ENCODE results near the gene GART.
"Not testable (repeated sequence)": the region's sequence is repeated elsewhere in the genome, so short reads cannot be mapped to it uniquely, and the experiment has no call there.

Gene GART

GRCh38 chr21:33541756-33542639 is at the start of gene GART:
Gene GART (minus strand): TSS chr21:33542117. CDS start chr21:33539315, 2,802 bp downstream.
- peak; percentile 75 for DNase-seq

DNA sequence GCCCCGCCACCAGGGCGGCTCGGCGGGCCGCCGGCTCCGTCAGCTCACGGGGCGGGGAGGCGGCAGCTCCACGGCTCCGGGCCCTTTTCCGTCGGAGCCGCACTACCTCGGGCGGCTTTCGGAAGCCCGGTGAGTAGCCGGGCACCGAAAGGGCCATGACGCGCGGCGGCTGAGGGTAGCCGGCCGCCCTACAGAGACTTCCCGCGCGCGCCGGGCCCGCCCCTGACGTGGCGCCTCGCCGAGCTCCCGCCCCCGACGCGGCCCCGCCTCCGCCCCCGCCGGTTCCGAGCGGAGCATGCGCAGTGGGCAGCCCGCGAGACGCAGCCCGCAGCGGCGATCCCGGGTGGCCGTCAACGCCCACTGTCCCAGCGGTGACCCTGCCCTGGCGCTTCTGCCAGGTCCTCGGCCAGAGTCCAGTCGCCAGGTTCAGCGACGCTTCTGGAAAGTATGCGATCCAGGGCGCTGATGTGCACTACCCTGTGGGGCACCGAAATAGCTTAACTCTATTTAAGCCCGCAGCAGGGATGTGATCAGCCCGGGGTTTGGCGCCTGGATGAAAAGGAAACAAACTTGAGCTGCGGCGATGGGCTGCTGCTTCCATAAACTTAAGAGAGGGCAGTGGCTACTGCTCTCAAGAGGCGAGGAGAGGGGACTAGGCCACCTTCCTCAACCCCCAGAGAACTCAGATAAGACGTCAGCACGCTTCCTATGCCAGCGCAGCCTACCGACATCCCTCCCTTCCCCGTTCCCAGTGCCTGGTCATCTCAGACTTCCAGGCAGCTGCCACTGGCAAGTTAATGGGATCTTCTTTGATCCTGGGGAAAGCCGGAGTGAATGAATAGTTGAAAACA is 46.8 kb upstream of the GART start, which contains the start of gene DONSON:
DONSON (minus strand) TSS at position 200 of the 851 bp plus-strand sequence; CDS start at position 157, 43 bp downstream.
- DNase-seq, result peak; percentile 81

- DNase-seq, result peak; percentile 35
These were observed 46.0 kb upstream of the GART start for GRCh38 chr21:33587792-33588484.

DNA sequence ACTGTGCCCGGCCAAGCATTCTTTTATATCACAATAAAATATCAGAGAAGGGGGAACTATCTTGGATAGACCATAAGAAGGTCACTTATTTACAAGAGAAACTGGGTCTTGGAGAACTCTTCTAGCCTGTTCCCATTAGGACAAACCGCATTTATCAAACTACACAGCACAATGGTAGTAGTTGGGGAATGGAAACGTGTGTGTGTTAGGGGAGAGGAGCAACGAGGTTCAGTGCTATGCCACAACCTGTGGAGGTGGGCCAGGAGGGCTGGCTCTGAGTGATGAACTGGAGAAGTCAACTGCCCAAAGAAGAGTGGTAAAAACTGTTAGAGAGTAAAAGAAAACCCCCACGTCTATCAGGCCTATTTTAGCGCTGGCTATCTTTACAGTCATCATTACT is 45.0 kb upstream of the GART start:
- DNase-seq, result no peak

DNA sequence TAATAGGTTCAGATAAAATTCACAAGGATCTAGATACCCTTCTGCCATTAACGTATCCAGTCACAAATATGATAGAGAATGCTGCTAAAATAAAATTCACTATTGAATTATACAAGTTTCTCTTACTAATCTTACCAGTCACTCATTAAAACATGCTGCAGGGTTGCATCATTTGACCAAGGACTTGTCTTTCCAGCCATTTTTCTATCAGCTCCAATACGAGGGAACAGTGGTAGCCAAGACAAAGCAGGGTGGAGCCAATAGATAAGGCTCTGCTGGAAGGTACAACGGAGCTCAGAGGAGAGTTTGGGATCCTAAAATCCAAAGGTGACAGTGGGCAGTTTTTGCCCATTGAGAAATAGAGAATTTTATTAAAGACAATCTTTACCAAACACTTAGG is 42.5 kb upstream of the GART start:
- no peak for DNase-seq

- peak; percentile 46 for DNase-seq
These were observed 37.1 kb upstream of the GART start for GRCh38 chr21:33578959-33579542.

- peak; percentile 67 for DNase-seq
These were observed 36.3 kb upstream of the GART start for GRCh38 chr21:33578214-33578613.

DNA sequence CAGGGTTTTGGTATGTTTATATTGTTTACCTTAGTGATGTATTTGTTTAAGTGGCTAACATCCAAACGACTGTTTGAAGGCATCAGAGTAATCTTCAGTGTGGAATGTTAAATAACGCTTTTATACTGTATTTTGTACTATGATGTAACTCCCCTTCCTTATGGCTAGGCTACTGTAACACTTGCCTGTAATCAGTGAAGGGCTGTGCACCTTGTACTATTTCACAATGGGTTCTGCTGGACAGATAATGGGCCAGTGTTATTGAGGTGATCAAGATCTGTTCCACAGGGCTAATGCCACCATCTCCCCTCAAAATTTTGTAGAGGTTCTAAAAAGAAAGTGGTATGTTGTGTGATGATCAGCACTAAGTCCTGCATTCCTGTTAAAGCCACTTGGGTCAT is 34.8 kb upstream of the GART start:
- not testable (repeated sequence) for DNase-seq

DNA sequence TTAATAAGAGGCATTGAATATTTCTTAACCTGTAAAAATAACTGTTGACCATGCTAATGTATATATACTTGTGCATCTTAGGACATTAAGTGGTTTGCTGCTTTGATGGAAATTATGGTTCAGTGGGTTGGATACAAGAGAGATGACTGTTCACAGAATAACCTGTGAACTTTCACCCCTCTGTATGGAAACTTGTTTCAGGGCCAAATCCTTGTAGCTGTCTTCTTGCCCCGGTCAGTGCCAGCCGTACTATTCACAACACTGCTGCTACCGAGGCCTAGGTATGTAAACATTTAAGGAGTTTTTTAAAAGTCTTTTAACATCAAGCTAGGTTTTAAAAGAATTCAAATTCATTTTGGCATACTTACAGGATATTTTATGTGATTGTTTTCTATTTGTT is 30.4 kb upstream of the GART start:
- no peak for DNase-seq

DNA sequence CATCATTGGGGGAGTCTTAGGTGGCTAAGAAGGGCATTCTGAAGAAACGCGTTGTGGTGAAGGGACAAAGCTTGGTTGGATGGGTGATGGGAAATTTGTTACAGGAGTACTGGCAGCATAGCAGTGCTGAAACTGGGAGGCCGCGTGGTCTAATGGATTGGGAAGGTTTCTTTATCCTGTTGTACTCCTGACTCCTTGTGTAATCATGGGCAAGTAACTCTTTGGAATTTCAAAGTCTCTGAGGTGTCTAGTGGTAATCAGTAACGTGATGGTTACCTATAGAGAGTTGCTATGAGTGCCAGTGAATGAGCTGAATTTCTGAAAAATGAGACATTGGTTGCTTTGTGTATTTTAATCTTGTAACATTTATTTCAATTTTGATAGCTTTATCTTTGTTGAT is 28.1 kb upstream of the GART start:
- no peak for DNase-seq

GRCh38 chr21:33568448-33568847 is 26.5 kb upstream of the GART start:
- DNase-seq, result no peak

DNA sequence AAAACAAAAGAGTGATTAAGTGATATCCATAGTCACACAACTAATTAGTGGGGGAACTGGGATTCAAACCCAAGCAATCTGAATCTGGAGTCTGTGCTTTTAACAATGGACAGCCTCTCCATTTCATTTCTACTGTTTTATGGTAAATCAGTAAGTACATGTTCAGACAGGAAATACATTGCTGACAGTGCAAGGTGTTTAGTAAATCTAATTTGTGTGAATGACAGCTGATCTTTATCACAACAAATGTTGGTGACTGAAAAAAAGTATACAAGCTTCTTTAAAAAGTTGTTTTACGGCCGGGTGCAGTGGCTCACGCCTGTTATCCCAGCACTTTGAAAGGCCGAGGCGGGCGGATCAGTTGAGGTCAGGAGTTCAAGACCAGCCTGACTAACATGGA is 26.0 kb upstream of the GART start:
- no peak for DNase-seq

- peak; percentile 14 for DNase-seq
These were observed 24.6 kb upstream of the GART start for GRCh38 chr21:33566514-33566913.

- no peak for DNase-seq
These were observed 20.5 kb upstream of the GART start for GRCh38 chr21:33562389-33562788.

GRCh38 chr21:33561373-33561772 is 19.5 kb upstream of the GART start:
- no peak for DNase-seq

- no peak for DNase-seq
These were observed 19.0 kb upstream of the GART start for GRCh38 chr21:33560965-33561364.

DNA sequence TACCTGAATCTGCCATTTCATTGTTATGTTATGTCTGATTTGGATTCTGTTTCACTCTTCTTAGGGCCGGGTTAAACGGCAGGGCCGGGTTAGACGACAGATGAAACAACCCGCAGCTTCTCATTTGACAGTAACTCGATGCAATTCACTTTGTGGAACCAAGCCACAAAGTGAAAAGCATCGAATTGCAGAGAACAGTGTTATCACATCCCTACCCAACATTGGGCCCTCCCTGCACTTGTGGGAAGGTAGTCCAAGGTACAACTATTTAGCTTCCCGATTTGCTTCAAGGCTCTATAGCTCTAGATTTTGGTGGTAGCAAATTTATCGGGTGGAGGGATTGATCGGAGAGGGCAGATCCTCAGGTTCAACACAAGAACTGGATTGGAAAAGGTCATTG is 17.9 kb upstream of the GART start:
- DNase-seq, result no peak

DNA sequence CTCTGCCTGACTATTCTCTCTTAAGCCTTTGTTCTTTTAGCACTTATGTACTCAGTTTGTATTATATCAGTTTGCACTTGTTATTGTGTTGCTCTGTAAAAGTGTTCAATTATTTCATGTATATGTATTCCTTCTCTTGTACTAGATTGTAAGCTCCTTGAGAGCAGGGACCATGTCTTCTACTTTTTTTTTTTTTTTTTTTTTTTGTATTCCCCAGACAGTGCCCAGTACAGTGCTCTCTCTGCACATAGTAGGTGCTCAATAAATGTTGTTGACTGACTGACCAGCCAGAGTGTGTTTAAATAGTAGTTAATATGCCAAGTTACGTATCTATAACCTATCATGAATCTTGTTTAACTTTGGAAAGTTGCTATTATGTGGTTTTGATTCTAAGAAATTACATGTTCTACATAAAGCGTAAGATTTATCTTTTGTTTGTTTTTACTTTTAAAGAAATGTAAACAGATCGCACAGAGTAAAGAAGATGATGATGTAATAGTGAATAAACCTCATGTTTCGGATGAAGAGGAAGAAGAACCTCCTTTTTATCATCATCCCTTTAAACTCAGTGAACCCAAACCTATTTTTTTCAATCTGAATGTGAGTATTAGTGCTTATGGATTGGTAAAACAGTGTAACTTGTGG is 17.0 kb upstream of the GART start:
- no peak for DNase-seq

- DNase-seq, result no peak
These were observed 15.5 kb upstream of the GART start for GRCh38 chr21:33557447-33557846.

DNA sequence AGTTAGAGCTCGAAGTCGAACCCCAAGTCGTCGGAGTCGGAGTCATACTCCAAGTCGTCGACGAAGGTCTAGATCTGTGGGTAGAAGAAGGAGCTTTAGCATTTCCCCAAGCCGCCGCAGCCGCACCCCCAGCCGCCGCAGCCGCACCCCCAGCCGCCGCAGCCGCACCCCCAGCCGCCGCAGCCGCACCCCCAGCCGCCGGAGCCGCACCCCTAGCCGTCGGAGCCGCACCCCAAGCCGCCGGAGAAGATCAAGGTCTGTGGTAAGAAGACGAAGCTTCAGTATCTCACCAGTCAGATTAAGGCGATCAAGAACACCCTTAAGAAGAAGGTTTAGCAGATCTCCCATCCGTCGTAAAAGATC is 13.0 kb upstream of the GART start:
- no peak for DNase-seq

- no peak for DNase-seq
These were observed 12.5 kb upstream of the GART start for GRCh38 chr21:33554236-33554981.

All from fibroblast of skin of right quadriceps (primary cell).